Left colon (tissue), 2 donors: ENCODE measurements around the gene GALNT7. TPM values are rescaled to one million over a fixed set of nuclear protein-coding genes. Genes with fewer than 3 reads are reported as not detected.
"Not testable (repeated sequence)": the region's sequence is repeated elsewhere in the genome, so short reads cannot be mapped to it uniquely, and the experiment has no call there.

Experiments used
- ATAC-seq: fragments of 200-7000 bp; cut with Tn5 transposase; one replicate; pipeline ENCODE4 v1.9.1; 2020; ENCODE audit warnings: mild to moderate bottlenecking, moderate library complexity
- DNase-seq, 2 donors: peaks; one replicate each; pipeline ENCODE4 v3.0.0-alpha.2; 2020
- intact Hi-C, 2 donors: fragments of 100-400 bp; cut with DNase I in 1 of 2; cut with micrococcal nuclease in 1 of 2; formaldehyde crosslinking; loops; one replicate each; pipeline versions ENCODE4 v1.11.2 to v1.14.0; 2022; cut with DNase I, micrococcal nuclease
- long read RNA-seq: library from polyadenylated mRNA; unstranded; transcript quantifications from one replicate; pipeline ENCODE4 v2.0.0, GENCODE V29; 2021
- total RNA-seq, 2 donors: library from RNA; stranded (reverse); fragmentation: NEBNext Ultra II Directional; extraction: Animal tissue kit (Norgen Biotek cat#: 25700); gene quantifications; one replicate each; pipeline ENCODE4 v1.2.1, GENCODE V29; 2021
- donor health status: DM: no; HTN: no; CAD: no.
- donor health status: DM: yes; HTN: yes; CAD: no.

The GALNT7 gene
- total RNA-seq: 100 to 1,000 TPM; 138 to 143 TPM
- long read RNA-seq, full-length matches to known transcripts: 141 of 175 reads
- long read RNA-seq, partial matches to known transcripts: 17 of 175 reads
- long read RNA-seq, other reads (novel, unspliced or antisense): 17 of 175 reads

DNA sequence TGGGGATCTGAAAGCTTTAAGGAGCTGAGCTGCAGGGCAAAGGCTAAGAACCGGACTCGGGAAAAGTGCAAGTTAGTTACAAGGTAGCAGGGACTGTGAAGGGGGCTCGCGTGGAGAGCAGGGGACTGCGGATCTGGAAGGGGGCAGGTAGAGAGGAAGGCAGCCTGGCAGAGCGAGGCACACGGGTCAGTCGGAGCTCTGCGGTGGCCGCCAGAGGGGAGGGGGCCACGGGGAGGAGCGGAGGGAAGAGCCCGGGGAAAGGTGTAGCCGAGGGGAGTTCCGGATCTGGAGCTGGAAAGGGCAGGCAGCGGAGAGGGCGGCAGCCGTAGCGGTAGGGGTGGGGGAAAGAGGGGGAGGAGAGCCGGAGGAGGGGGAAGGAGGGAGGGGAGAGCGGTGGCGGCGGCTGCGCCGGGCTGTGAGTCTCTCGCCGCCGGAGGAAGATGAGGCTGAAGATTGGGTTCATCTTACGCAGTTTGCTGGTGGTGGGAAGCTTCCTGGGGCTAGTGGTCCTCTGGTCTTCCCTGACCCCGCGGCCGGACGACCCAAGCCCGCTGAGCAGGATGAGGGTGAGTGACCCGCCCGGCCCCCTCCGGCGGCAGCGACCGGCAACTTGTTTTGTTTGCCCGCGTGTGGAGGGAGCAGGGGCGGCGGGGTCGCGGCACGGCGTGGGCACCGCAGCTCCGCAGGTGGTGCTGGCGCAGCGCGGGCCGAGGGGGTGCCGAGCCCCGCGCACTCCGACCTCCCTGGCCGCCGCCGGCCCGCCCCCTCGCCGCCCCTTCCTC, at the start of gene GALNT7:
Gene GALNT7, plus strand, starts transcription at position 416 of the 782 bp plus-strand sequence. Its CDS starts 25 bp downstream, at position 441.
- ATAC-seq: peak; percentile 83
- intact Hi-C loops: no loop called here

DNA sequence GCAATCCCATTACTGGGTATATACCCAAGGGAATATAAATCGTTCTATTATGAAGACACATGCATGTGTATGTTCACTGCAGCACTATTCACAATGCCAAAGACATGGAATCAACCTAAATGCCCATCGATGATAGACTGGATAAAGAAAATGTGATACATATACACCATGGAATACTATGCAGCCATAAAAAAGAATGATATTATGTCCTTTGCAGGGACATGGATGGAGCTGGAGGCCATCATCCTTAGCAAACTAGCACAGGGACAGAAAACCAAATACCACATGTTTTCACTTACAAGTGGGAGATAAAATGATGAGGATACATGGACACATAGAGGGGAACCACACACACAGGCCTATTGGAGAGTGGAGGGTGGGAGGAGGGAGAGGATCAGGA, 49.8 kb upstream of the GALNT7 start:
- DNase-seq, ATAC-seq, intact Hi-C loops: not testable (repeated sequence)

More for the DNA sequence above, at the start of gene GALNT7:
- DNase-seq: peak; percentile 86 to 88

DNA sequence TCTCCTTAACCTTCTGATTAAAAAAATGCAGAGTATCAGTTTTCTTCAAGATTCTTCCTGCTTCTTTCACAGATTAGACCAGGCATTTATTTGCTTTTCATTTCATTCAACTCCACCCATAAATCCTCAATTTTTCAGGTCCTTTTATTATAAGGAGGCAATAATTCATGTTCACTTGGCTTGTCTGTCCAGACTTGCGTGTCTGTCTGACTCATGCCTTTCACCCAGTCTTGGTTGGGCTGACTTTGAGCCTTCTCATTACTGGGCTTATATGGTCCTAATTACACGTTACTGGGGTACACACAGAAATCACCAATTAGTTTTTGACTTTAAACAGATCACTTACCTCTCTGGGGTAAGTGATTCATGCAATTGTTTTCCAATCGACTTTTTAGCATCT, 48.8 kb upstream of the GALNT7 start:
- ATAC-seq: no peak
- DNase-seq: no peak
- intact Hi-C loops: no loop called here

DNA sequence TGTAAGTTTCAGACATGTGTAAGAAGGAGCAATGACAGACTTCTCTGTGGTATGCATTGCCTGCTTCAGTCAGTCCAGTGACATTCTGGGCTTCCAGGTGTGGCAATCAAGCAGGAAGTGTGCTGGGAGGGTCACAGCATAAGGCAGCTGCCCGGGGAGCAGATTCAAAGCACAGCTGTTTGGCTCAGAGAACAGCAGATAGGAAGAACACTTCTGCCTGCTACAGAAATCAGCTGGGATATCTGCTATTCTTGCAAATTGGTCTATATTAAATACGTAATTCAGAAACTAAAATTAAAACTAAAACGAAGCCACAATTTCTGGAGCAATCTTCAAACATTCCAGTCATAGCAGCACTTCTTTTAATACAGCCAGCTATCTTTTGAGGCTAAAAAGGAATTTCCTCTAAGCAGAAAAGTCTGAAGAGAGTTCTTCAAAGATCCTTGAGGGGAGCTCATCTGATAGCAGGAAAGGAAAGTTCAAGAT, 47.5 kb upstream of the GALNT7 start:
- intact Hi-C loops: no loop called here

GRCh38 chr4:173124209-173124865, 44.3 kb upstream of the GALNT7 start:
- intact Hi-C loops: no loop called here
- no peak for ATAC-seq
- no peak for DNase-seq

More for the DNA sequence above, 47.5 kb upstream of the GALNT7 start:
- ATAC-seq (peak; percentile 90), DNase-seq (peak; percentile 48 to 70)

- ATAC-seq (no peak), DNase-seq (no peak)
- intact Hi-C loops: no loop called here
These were observed 43.3 kb upstream of the GALNT7 start for GRCh38 chr4:173125216-173125812.

GRCh38 chr4:173128199-173128890, 40.3 kb upstream of the GALNT7 start:
- DNase-seq (no peak), ATAC-seq (no peak)
- intact Hi-C loops: no loop called here

GRCh38 chr4:173130687-173131086, 37.9 kb upstream of the GALNT7 start:
- DNase-seq (no peak), ATAC-seq (no peak)
- intact Hi-C loops: no loop called here

DNA sequence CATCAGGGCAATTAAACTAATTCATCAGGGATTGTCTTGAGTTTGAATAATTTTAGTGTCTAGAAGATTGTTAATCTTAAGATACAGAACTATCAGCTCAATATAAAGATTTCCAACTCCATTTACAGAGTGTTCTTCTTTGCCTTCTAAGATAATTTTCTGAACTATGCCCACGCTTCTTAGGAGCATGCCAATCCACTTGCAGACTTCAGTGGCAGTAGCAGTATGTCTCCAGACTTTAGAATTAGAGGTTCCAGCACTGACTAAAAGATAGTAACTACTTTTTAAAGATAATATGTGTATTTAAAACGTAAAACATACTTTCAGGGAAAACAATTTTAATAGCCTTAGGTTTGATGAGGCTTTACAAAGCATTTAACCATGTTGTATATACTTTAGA, 34.2 kb upstream of the GALNT7 start:
- intact Hi-C loops: no loop called here
- ATAC-seq (no peak), DNase-seq (no peak)

- intact Hi-C loops: no loop called here
- DNase-seq: no peak
- ATAC-seq: no peak
These were observed 33.3 kb upstream of the GALNT7 start for GRCh38 chr4:173135241-173135847.

GRCh38 chr4:173138624-173139023, 30.0 kb upstream of the GALNT7 start:
- ATAC-seq (no peak), DNase-seq (no peak)
- intact Hi-C loops: no loop called here

DNA sequence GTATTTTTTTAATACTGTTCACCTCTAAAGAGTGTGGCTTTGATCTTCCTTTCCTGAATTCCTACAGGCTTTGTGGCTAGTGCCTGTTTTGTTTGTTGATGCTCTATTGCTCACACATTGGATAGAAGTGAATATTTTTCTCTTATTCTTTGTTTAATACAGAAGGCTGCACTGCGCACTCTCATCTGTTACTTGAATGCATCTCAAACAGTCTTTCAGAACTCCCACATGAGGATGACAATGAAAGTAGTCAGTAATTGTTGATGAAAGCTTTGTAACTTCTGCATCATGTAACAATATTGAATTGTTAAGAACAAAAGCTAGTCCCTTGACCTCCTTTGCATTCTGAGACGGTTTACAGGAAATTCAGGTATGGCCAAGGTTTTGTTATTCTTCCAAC, 29.1 kb upstream of the GALNT7 start:
- intact Hi-C loops: no loop called here
- DNase-seq: no peak
- no peak for ATAC-seq

DNA sequence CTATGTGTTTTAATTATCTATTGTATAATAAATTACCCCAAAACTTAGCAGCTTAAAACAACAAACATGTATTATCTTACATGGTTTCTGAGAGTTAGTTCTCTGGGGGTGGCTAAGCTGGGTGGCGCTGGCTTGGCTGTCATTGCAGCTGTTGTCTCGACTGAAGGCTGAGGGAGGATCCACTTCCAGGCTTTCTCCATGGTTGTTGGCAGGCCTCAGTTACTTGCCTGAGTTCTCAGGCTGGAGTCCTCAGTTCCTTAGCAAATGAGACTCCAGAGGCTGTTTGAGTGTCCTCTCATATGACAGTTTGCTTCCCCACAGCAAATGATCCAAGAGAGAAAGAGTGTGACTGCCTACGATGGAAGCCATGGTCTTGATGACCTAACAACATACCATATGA, 23.5 kb upstream of the GALNT7 start:
- ATAC-seq: no peak
- intact Hi-C loops: no loop called here
- no peak for DNase-seq

DNA sequence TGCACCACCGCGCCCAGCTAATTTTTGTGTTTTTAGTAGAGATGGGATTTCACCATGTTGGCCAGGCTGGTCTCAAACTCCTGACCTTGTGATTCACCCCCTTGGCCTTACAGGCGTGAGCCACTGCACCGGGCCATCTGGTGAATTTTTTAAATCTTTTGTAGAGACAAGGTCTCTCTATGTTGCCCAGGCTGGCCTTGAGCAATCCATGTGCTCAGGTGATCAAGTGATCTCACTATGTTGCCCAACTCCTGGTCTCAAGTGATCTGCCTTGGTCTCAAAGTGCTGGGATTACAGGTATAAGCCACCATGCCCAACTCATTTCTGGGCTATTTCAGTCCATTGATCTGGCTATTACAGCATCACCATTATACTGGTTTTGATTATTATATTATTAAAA, 22.2 kb upstream of the GALNT7 start:
- no peak for DNase-seq
- intact Hi-C loops: no loop called here
- ATAC-seq: no peak

- ATAC-seq: no peak
- intact Hi-C loops: no loop called here
- no peak for DNase-seq
These were observed 17.1 kb upstream of the GALNT7 start for GRCh38 chr4:173151496-173151895.

DNA sequence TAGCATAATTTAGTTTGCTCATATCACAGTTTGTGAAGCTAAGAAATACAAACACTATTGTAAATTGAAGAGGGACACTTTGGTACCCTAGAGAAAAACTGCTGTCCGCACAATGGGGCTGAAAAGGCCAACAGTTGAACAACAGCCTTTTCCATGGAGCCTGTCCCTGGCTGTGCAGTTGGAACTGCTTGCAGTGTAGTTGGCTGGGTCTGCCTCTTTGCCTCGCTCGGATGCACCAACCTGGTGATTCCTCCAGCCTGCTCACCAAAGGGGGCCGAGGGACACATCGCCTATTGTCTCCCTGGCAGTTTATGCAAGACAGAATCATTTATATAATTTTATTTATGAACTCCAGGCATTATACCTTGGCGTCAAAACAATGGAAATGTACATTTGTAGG, 16.5 kb upstream of the GALNT7 start:
- intact Hi-C loops: no loop called here
- ATAC-seq: no peak
- DNase-seq: no peak

- intact Hi-C loops: no loop called here
These were observed 15.2 kb upstream of the GALNT7 start for GRCh38 chr4:173153445-173153844.

DNA sequence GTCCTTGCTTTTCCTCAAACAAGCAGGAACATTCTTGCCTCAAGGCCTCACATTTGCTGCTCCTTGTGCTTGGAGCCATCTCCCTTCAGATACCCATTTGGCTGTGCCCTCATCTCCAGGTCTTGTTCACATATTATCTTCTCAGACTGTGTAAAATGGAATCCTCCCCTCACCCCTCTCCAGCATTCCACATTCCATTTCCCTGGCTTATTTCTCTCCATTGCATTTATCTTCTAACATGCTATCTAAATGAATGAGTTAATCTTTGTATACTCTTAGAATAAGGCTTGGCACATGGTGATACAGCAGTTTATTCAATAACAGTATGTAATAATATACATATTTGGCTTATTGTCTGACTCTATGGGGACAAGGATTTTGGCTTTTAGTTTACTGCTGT, 8.8 kb upstream of the GALNT7 start:
- intact Hi-C loops: no loop called here
- DNase-seq (no peak), ATAC-seq (no peak)

More at GRCh38 chr4:173153445-173153844, 15.2 kb upstream of the GALNT7 start:
- DNase-seq (no peak), ATAC-seq (no peak)

DNA sequence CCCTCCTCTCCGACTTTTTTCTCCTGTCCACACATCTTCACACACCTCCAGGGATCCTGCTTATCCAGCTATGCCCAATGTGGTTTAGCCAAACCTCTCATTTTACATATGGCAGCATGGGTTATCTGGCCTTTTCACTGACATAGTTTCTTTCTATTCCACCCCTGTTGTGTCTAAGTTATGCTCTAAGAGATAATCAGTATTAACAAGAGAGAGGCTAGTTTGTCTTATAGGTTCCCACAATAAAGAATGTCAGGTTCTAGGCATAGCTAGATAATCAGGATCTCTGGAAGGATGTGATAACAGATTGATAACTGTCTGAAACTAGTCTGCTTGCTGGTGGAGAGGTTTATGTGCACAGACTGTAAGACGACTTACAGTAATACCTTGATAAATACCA, 7.7 kb upstream of the GALNT7 start:
- no peak for ATAC-seq
- no peak for DNase-seq
- intact Hi-C loops: no loop called here
